ENCODE results near the gene PSMC3. TPM values are rescaled to one million over a fixed set of nuclear protein-coding genes. Genes with fewer than 3 reads are reported as not detected.

Gene PSMC3
- total RNA-seq, 2 experiments from 2014 or later, result 153 to 162 TPM

GRCh38 chr11:47437746-47438418 is 11.6 kb upstream of the PSMC3 start:
- Mint-ChIP-seq H3K9me3 (no peaks in the 10 kb centered on the region), H3K36me3 (ENCODE audit: low read depth) (no peaks in the 10 kb centered on the region), H3K27ac (no peak overlapping the region), H3K4me1 (peaks cover under 1% of the 10 kb centered on the region), H3K4me3 (no peak overlapping the region), H3K27me3 (no peaks in the 10 kb centered on the region)
- no peak for DNase-seq
- POLR2A ChIA-PET, result no interaction called here
- CTCF ChIA-PET, result interaction anchor here (0.6 to 1.4 kb wide), 2 partner anchors 11 to 17 kb away, joined by 3 to 4 read pairs; partner anchors contain the start of gene RAPSN

GRCh38 chr11:47437218-47437745 is 11.0 kb upstream of the PSMC3 start:
- CTCF ChIA-PET, result interaction anchor here (0.6 to 1.4 kb wide), 2 partner anchors 12 to 17 kb away, joined by 3 to 4 read pairs; partner anchors contain the start of gene RAPSN
- H3K9me3 Mint-ChIP-seq, result no peaks in the 10 kb centered on the region

GRCh38 chr11:47436726-47437125 is 10.5 kb upstream of the PSMC3 start:
- Mint-ChIP-seq H3K4me3 (no peak overlapping the region), H3K27me3 (no peaks in the 10 kb centered on the region), H3K27ac (no peak overlapping the region), H3K4me1 (no peaks in the 10 kb centered on the region), H3K9me3 (no peaks in the 10 kb centered on the region), H3K36me3 (ENCODE audit: low read depth) (no peaks in the 10 kb centered on the region)
- no peak for DNase-seq
- ChIA-PET POLR2A (interaction anchor here (0.6 kb wide), 1 partner anchor 1186 kb away, joined by 4 read pairs; no protein-coding TSS in a partner anchor), CTCF (no interaction called here)

More at GRCh38 chr11:47437218-47437745, 11.0 kb upstream of the PSMC3 start:
- POLR2A ChIA-PET, result no interaction called here
- DNase-seq, result no peak
- no peaks in the 10 kb centered on the region for H3K27me3 Mint-ChIP-seq
- no peak overlapping the region for H3K27ac Mint-ChIP-seq
- H3K4me3 Mint-ChIP-seq, result no peak overlapping the region
- no peaks in the 10 kb centered on the region for H3K4me1 Mint-ChIP-seq
- no peaks in the 10 kb centered on the region for H3K36me3 Mint-ChIP-seq (ENCODE audit: low read depth)

GRCh38 chr11:47435687-47436086 is 9.4 kb upstream of the PSMC3 start:
- CTCF ChIA-PET, result no interaction called here
- POLR2A ChIA-PET, result no interaction called here
- Mint-ChIP-seq H3K27ac (no peak overlapping the region), H3K36me3 (ENCODE audit: low read depth) (no peaks in the 10 kb centered on the region), H3K4me1 (no peaks in the 10 kb centered on the region), H3K27me3 (no peaks in the 10 kb centered on the region), H3K9me3 (no peaks in the 10 kb centered on the region), H3K4me3 (no peak overlapping the region)
- no peak for DNase-seq

- H3K27me3 Mint-ChIP-seq, result no peaks in the 10 kb centered on the region
- no peaks in the 10 kb centered on the region for H3K9me3 Mint-ChIP-seq
- no peaks in the 10 kb centered on the region for H3K4me1 Mint-ChIP-seq
- H3K27ac Mint-ChIP-seq, result no peak overlapping the region
- DNase-seq, result no peak
- no peaks in the 10 kb centered on the region for H3K36me3 Mint-ChIP-seq (ENCODE audit: low read depth)
- ChIA-PET POLR2A (no interaction called here), CTCF (interaction anchor here (0.7 to 1.3 kb wide), 2 partner anchors 14 to 22 kb away, joined by 3 to 4 read pairs; no protein-coding TSS in a partner anchor)
- no peak overlapping the region for H3K4me3 Mint-ChIP-seq
Observed at GRCh38 chr11:47434011-47434786, 8.0 kb upstream of the PSMC3 start.

GRCh38 chr11:47433157-47433556 is 6.9 kb upstream of the PSMC3 start:
- DNase-seq, result no peak
- Mint-ChIP-seq H3K9me3 (no peaks in the 10 kb centered on the region), H3K27me3 (no peaks in the 10 kb centered on the region), H3K27ac (no peak overlapping the region), H3K4me3 (no peak overlapping the region), H3K36me3 (ENCODE audit: low read depth) (no peaks in the 10 kb centered on the region), H3K4me1 (no peaks in the 10 kb centered on the region)
- CTCF ChIA-PET, result interaction anchor here (0.6 to 1.5 kb wide), 2 partner anchors 21 to 98 kb away, joined by 3 read pairs; no protein-coding TSS in a partner anchor
- POLR2A ChIA-PET, result no interaction called here

GRCh38 chr11:47431356-47432083 is 5.3 kb upstream of the PSMC3 start:
- no peak for DNase-seq
- Mint-ChIP-seq H3K36me3 (ENCODE audit: low read depth) (no peaks in the 10 kb centered on the region), H3K4me1 (peaks cover 5% of the 10 kb centered on the region), H3K27ac (no peak overlapping the region), H3K9me3 (no peaks in the 10 kb centered on the region), H3K27me3 (no peaks in the 10 kb centered on the region), H3K4me3 (no peak overlapping the region)
- ChIA-PET CTCF (interaction anchor here (0.6 to 1.4 kb wide), 4 partner anchors 20 to 361 kb away, joined by 3 to 4 read pairs (median 4); no protein-coding TSS in a partner anchor), POLR2A (no interaction called here)

GRCh38 chr11:47430524-47430923 is 4.3 kb upstream of the PSMC3 start:
- Mint-ChIP-seq H3K4me3 (no peak overlapping the region), H3K27me3 (no peaks in the 10 kb centered on the region), H3K36me3 (ENCODE audit: low read depth) (peaks cover 6% of the 10 kb centered on the region), H3K9me3 (no peaks in the 10 kb centered on the region), H3K4me1 (peaks cover 12% of the 10 kb centered on the region), H3K27ac (no peak overlapping the region)
- no peak for DNase-seq
- CTCF ChIA-PET, result interaction anchor here (1.4 kb wide), 1 partner anchor 19 kb away, joined by 4 read pairs; no protein-coding TSS in a partner anchor
- POLR2A ChIA-PET, result no interaction called here

GRCh38 chr11:47425611-47426010 is 628 bp downstream of the PSMC3 start:
- peaks cover 37% of the 10 kb centered on the region for H3K36me3 Mint-ChIP-seq (ENCODE audit: low read depth)
- peaks cover 30% of the 10 kb centered on the region for H3K4me1 Mint-ChIP-seq
- DNase-seq, result no peak
- no peaks in the 10 kb centered on the region for H3K27me3 Mint-ChIP-seq
- peak overlapping the region; percentile 99 for H3K27ac Mint-ChIP-seq
- H3K4me3 Mint-ChIP-seq, result peak overlapping the region; percentile 98
- H3K9me3 Mint-ChIP-seq, result no peaks in the 10 kb centered on the region
- ChIA-PET CTCF (interaction anchor here (0.6 to 5.0 kb wide), 3 partner anchors 14 to 215 kb away, joined by 3 to 47 read pairs (median 5); no protein-coding TSS in a partner anchor), POLR2A (no interaction called here)

- peaks cover 39% of the 10 kb centered on the region for H3K36me3 Mint-ChIP-seq (ENCODE audit: low read depth)
- peaks cover 4% of the 10 kb centered on the region for H3K4me1 Mint-ChIP-seq
- no peaks in the 10 kb centered on the region for H3K27me3 Mint-ChIP-seq
- no peak overlapping the region for H3K27ac Mint-ChIP-seq
- POLR2A ChIA-PET, result no interaction called here
- H3K9me3 Mint-ChIP-seq, result no peaks in the 10 kb centered on the region
- no peak overlapping the region for H3K4me3 Mint-ChIP-seq
- DNase-seq, result no peak
- CTCF ChIA-PET, result interaction anchor here (0.5 to 1.8 kb wide), 2 partner anchors 44 to 317 kb away, joined by 3 to 4 read pairs; no protein-coding TSS in a partner anchor
Observed at GRCh38 chr11:47418454-47419259, 7.6 kb downstream of the PSMC3 start.

GRCh38 chr11:47417712-47418111 is 8.5 kb downstream of the PSMC3 start:
- H3K27me3 Mint-ChIP-seq, result no peaks in the 10 kb centered on the region
- DNase-seq, result no peak
- ChIA-PET POLR2A (interaction anchor here (0.6 kb wide), 1 partner anchor 194 kb away, joined by 3 read pairs; no protein-coding TSS in a partner anchor), CTCF (interaction anchor here (0.5 to 1.8 kb wide), 3 partner anchors 43 to 318 kb away, joined by 3 to 4 read pairs (median 3); no protein-coding TSS in a partner anchor)
- H3K4me3 Mint-ChIP-seq, result no peak overlapping the region
- no peak overlapping the region for H3K27ac Mint-ChIP-seq
- peaks cover 37% of the 10 kb centered on the region for H3K36me3 Mint-ChIP-seq (ENCODE audit: low read depth)
- H3K9me3 Mint-ChIP-seq, result no peaks in the 10 kb centered on the region
- peaks cover 4% of the 10 kb centered on the region for H3K4me1 Mint-ChIP-seq

All from activated CD4-positive, alpha-beta T cell treated with anti-CD3 and anti-CD28 coated beads, Interleukin-2, amount 10 ng/mL, durations not matched to agents 7 days and 5 days (primary cell).